ENCODE measurements around the gene DSTN.

DSTN gene

GRCh38 chr20:17542481-17542880, 27.4 kb upstream of the DSTN start:
- no peak for DNase-seq (ENCODE audit: low read depth in 1 of 2, low spot score in 1 of 2)
- Histone ChIP-seq H3K27ac (replicated peaks) (no peak overlapping the region), H3K27me3 (ENCODE audit: insufficient read depth, poor library complexity, severe bottlenecking) (no peaks in the 10 kb centered on the region)

DNA sequence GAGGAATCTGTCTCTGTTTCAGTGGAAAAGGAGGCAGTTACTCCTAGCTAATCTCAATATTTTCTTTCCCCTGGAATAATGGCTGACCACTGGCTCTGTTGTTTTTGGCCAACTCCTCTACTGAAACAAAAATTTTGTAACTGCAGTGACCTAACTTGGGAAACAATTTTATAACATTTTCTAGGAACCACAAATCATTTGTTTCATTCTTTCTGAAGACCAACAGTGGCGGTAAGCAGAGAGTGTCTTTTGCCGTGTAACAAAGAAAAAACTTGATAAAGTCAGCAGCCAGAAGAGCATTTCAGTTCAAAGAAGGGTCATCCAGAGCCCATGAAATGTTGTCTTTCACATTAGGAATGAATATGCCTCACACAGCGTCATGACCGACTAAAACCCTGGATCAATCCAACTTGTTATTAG, 26.9 kb upstream of the DSTN start:
- Histone ChIP-seq H3K27me3 (ENCODE audit: insufficient read depth, poor library complexity, severe bottlenecking) (no peaks in the 10 kb centered on the region), H3K27ac (replicated peaks) (no peak overlapping the region), H3K4me3 (replicated peaks; ENCODE audit: insufficient read depth, low read length) (no peak overlapping the region)
- TF ChIP-seq POLR2AphosphoS5 (IDR thresholded peaks at IDR 0.05; ENCODE audit: low read depth) (no peak), REST (IDR thresholded peaks at IDR 0.05; ENCODE audit: insufficient replicate concordance, low read depth) (no peak), GABPA (IDR thresholded peaks at IDR 0.05; ENCODE audit: low read depth) (no peak), SPI1 (IDR thresholded peaks at IDR 0.05; ENCODE audit: borderline replicate concordance, low read depth) (no peak)
- TF ChIP-seq, protein P1, sequence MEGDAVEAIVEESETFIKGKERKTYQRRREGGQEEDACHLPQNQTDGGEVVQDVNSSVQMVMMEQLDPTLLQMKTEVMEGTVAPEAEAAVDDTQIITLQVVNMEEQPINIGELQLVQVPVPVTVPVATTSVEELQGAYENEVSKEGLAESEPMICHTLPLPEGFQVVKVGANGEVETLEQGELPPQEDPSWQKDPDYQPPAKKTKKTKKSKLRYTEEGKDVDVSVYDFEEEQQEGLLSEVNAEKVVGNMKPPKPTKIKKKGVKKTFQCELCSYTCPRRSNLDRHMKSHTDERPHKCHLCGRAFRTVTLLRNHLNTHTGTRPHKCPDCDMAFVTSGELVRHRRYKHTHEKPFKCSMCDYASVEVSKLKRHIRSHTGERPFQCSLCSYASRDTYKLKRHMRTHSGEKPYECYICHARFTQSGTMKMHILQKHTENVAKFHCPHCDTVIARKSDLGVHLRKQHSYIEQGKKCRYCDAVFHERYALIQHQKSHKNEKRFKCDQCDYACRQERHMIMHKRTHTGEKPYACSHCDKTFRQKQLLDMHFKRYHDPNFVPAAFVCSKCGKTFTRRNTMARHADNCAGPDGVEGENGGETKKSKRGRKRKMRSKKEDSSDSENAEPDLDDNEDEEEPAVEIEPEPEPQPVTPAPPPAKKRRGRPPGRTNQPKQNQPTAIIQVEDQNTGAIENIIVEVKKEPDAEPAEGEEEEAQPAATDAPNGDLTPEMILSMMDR (IDR thresholded peaks at IDR 0.05; ENCODE audit: insufficient read depth, low read length): no peak
- no peak for DNase-seq (ENCODE audit: low read depth in 1 of 2, low spot score in 1 of 2)

More at GRCh38 chr20:17542481-17542880, 27.4 kb upstream of the DSTN start:
- TF ChIP-seq SPI1 (IDR thresholded peaks at IDR 0.05; ENCODE audit: borderline replicate concordance, low read depth) (no peak), REST (IDR thresholded peaks at IDR 0.05; ENCODE audit: insufficient replicate concordance, low read depth) (no peak), GABPA (IDR thresholded peaks at IDR 0.05; ENCODE audit: low read depth) (no peak), POLR2AphosphoS5 (IDR thresholded peaks at IDR 0.05; ENCODE audit: low read depth) (no peak)
- TF ChIP-seq, protein P1 (IDR thresholded peaks at IDR 0.05; ENCODE audit: insufficient read depth, low read length): no peak
- no peak overlapping the region for H3K4me3 ChIP-seq (replicated peaks; ENCODE audit: insufficient read depth, low read length)

DNA sequence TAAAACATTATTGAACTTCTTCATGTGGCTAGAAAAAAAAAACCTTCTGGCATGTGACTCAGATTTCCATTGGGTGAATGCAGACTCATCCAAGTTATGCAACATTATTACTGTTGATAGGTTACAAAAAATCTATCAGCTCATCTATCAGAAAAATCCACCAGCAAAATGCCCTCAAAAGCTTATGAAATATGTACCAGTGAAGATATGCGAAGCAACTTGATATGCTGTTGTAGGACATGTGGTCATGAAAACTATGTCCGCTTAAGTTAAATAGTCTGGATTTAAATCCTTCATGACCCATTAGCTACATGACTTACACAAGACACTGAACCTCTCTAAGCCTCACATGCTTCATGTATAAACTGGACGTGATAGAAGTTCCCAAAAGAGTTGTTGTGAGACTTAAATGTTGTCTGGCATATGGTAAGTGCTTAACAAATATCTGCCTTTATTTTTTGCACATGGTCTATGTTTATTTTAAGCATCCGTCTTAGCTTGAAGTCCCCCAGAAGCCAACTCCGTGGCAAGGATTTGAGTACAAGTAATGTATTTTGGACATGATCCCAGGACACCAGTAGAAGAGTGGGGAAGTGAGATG, 26.2 kb upstream of the DSTN start:
- DNase-seq (ENCODE audit: low read depth in 1 of 2, low spot score in 1 of 2): no peak
- TF ChIP-seq, protein P1 (IDR thresholded peaks at IDR 0.05; ENCODE audit: insufficient read depth, low read length): no peak
- TF ChIP-seq SPI1 (IDR thresholded peaks at IDR 0.05; ENCODE audit: borderline replicate concordance, low read depth) (no peak), GABPA (IDR thresholded peaks at IDR 0.05; ENCODE audit: low read depth) (no peak), REST (IDR thresholded peaks at IDR 0.05; ENCODE audit: insufficient replicate concordance, low read depth) (no peak), POLR2AphosphoS5 (IDR thresholded peaks at IDR 0.05; ENCODE audit: low read depth) (no peak)
- Histone ChIP-seq H3K4me3 (replicated peaks; ENCODE audit: insufficient read depth, low read length) (no peak overlapping the region), H3K27me3 (ENCODE audit: insufficient read depth, poor library complexity, severe bottlenecking) (no peaks in the 10 kb centered on the region), H3K27ac (replicated peaks) (no peak overlapping the region)

Data from HL-60 (cell line).